Neural crest cell (in vitro differentiated cells): Measurements from ENCODE around the gene CD101. TPM values are rescaled to one million over a fixed set of nuclear protein-coding genes. Genes with fewer than 3 reads are reported as not detected.
"Not testable (repeated sequence)": the region's sequence is repeated elsewhere in the genome, so short reads cannot be mapped to it uniquely, and the experiment has no call there.

Experiments
- DNase-seq: peaks from one replicate; pipeline ENCODE4 v3.0.0; 2021; ENCODE audit warnings: low read depth, mixed read lengths, low spot score
- H3K27ac Mint-ChIP-seq: one replicate; pipeline ENCODE4 v1.8.0; 2021; ENCODE audit warnings: mild to moderate bottlenecking, mixed read lengths; ENCODE audit not compliant: unreplicated experiment
- H3K27me3 Mint-ChIP-seq: 2 replicates; pipeline ENCODE4 v1.8.0; 2021; ENCODE audit warnings: low read depth, mild to moderate bottlenecking, mixed read lengths
- H3K36me3 Mint-ChIP-seq: 2 replicates; pipeline ENCODE4 v1.8.0; 2021; ENCODE audit warnings: low read depth, mild to moderate bottlenecking, mixed read lengths
- H3K4me1 Mint-ChIP-seq: 2 replicates; pipeline ENCODE4 v1.8.0; 2021; ENCODE audit warnings: mixed read lengths
- H3K4me3 Mint-ChIP-seq: one replicate; pipeline ENCODE4 v1.8.0; 2021; ENCODE audit warnings: mild to moderate bottlenecking, mixed read lengths
- H3K9me3 Mint-ChIP-seq: 2 replicates; pipeline ENCODE4 v1.8.0; 2021; ENCODE audit warnings: mixed read lengths
- CTCF ChIP-seq: fragments of 200-600 bp; sonication (generic); conservative IDR thresholded peaks from 2 replicates; pipeline ENCODE4 v1.5.0; 2021; ENCODE audit warnings: antibody characterized with exemption, mild to moderate bottlenecking
- total RNA-seq: library from RNA; stranded (reverse); gene quantifications from 2 replicates; pipeline ENCODE4 v1.2.1, GENCODE V29; 2021

Gene CD101
- total RNA-seq, 1 donor from 2014 or later: 3.7 TPM

GRCh38 chr1:116968724-116969123 is 32.8 kb upstream of the CD101 start:
- H3K27ac Mint-ChIP-seq: no peak overlapping the region
- H3K36me3 Mint-ChIP-seq: peaks cover 25% of the 10 kb centered on the region
- DNase-seq: no peak
- H3K4me3 Mint-ChIP-seq: no peak overlapping the region
- H3K27me3 Mint-ChIP-seq: no peaks in the 10 kb centered on the region
- peaks cover 3% of the 10 kb centered on the region for H3K9me3 Mint-ChIP-seq
- no peak for TF ChIP-seq CTCF
- peaks cover 25% of the 10 kb centered on the region for H3K4me1 Mint-ChIP-seq

GRCh38 chr1:116971258-116971860 is 30.2 kb upstream of the CD101 start:
- H3K36me3 Mint-ChIP-seq: peaks cover 50% of the 10 kb centered on the region
- no peak for DNase-seq
- no peak for TF ChIP-seq CTCF
- peaks cover 25% of the 10 kb centered on the region for H3K4me1 Mint-ChIP-seq
- no peaks in the 10 kb centered on the region for H3K27me3 Mint-ChIP-seq
- H3K4me3 Mint-ChIP-seq: peak overlapping the region; percentile 8
- peaks cover 8% of the 10 kb centered on the region for H3K9me3 Mint-ChIP-seq
- H3K27ac Mint-ChIP-seq: peak overlapping the region; percentile 63

- no peak for DNase-seq
- Mint-ChIP-seq H3K4me3 (peak overlapping the region; percentile 8), H3K36me3 (peaks cover 52% of the 10 kb centered on the region), H3K9me3 (peaks cover 11% of the 10 kb centered on the region), H3K27ac (peak overlapping the region; percentile 63), H3K4me1 (peaks cover 25% of the 10 kb centered on the region), H3K27me3 (no peaks in the 10 kb centered on the region)
- TF ChIP-seq CTCF: no peak
Observed at GRCh38 chr1:116971965-116972673, 29.4 kb upstream of the CD101 start.

GRCh38 chr1:116972674-116973030 is 28.9 kb upstream of the CD101 start:
- DNase-seq: no peak
- Mint-ChIP-seq H3K4me1 (peaks cover 25% of the 10 kb centered on the region), H3K27ac (peak overlapping the region; percentile 57), H3K27me3 (no peaks in the 10 kb centered on the region), H3K9me3 (peaks cover 15% of the 10 kb centered on the region), H3K4me3 (no peak overlapping the region), H3K36me3 (peaks cover 53% of the 10 kb centered on the region)
- TF ChIP-seq CTCF: no peak

- not testable (repeated sequence) for H3K4me3 Mint-ChIP-seq, H3K27me3 Mint-ChIP-seq, H3K4me1 Mint-ChIP-seq, H3K27ac Mint-ChIP-seq, DNase-seq
- Mint-ChIP-seq H3K36me3 (peaks cover 42% of the 10 kb centered on the region), H3K9me3 (peaks cover 14% of the 10 kb centered on the region)
Observed at GRCh38 chr1:116980309-116980708, 21.3 kb upstream of the CD101 start.

GRCh38 chr1:116981521-116982037 is 20.0 kb upstream of the CD101 start:
- TF ChIP-seq CTCF: no peak
- Mint-ChIP-seq H3K27me3 (no peaks in the 10 kb centered on the region), H3K4me3 (no peak overlapping the region), H3K9me3 (peaks cover 8% of the 10 kb centered on the region), H3K27ac (peak overlapping the region; percentile 83), H3K4me1 (no peaks in the 10 kb centered on the region), H3K36me3 (peaks cover 30% of the 10 kb centered on the region)
- no peak for DNase-seq
